ENCODE measurements around the gene TMEM88. TPM values are rescaled to one million over a fixed set of nuclear protein-coding genes. Genes with fewer than 3 reads are reported as not detected.

The TMEM88 gene
- total RNA-seq, 4 donors from 2014 or later, result 9.2 to 41.7 (median 25.6) TPM

DNA sequence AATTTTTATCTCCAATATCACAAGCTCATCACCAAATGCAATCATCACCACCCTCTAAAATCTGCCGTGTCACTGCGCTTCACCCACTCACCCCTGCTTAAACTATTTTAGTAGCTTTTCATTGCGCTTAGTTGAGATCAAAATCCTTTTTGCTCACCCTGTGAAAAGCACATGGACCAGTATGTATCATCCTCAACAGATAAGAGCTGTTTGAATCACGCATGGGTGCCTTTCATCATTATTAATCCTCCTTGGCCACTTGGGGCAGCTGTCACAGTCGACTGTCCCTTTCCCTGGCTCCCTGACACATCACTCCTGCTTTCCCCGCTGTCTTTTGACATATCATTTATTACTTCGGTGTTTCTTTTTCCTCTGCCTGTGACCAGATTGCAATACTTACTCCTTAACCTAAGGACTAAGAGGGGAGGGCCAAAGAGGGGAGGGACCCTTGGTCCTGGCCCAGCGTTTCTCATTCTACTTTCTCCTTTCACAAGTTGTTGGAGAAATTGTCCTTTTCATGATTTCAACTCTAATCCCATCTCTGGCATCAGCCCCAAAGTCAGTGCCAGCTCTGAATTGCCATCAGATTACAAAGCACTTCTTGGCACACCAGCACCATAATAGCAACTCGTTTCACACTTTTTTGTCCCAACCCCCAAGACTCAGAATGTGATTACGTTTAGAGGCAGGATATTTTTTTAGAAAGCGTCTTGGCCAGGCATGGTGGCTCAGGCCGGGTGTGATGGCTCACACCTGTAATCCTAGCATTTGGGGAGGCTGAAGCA, 29.5 kb upstream of the TMEM88 start:
- TF ChIP-seq, protein P1, sequence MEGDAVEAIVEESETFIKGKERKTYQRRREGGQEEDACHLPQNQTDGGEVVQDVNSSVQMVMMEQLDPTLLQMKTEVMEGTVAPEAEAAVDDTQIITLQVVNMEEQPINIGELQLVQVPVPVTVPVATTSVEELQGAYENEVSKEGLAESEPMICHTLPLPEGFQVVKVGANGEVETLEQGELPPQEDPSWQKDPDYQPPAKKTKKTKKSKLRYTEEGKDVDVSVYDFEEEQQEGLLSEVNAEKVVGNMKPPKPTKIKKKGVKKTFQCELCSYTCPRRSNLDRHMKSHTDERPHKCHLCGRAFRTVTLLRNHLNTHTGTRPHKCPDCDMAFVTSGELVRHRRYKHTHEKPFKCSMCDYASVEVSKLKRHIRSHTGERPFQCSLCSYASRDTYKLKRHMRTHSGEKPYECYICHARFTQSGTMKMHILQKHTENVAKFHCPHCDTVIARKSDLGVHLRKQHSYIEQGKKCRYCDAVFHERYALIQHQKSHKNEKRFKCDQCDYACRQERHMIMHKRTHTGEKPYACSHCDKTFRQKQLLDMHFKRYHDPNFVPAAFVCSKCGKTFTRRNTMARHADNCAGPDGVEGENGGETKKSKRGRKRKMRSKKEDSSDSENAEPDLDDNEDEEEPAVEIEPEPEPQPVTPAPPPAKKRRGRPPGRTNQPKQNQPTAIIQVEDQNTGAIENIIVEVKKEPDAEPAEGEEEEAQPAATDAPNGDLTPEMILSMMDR (IDR thresholded peaks at IDR 0.05), result peak in 1 of 5 experiments; percentile 6
- no peak for TF ChIP-seq POLR2A (IDR thresholded peaks at IDR 0.05)
- no peak overlapping the region for H3K27ac ChIP-seq
- WGBS, 2 donors, result 37 to 38% methylated on average over 12 of the region's 12 CpGs
- peaks cover 0 to 8% (median 0%) of the 10 kb centered on the region in 4 donors for H3K4me1 ChIP-seq
- H3K36me3 ChIP-seq, result no peaks in the 10 kb centered on the region
- no peaks in the 10 kb centered on the region for H3K9me3 ChIP-seq
- H3K27me3 ChIP-seq, result peaks cover 0 to 13% of the 10 kb centered on the region in 2 donors
- no peak overlapping the region for H3K4me3 ChIP-seq
- DNase-seq (ENCODE audit: low spot score in 2 of 2), result no peak

DNA sequence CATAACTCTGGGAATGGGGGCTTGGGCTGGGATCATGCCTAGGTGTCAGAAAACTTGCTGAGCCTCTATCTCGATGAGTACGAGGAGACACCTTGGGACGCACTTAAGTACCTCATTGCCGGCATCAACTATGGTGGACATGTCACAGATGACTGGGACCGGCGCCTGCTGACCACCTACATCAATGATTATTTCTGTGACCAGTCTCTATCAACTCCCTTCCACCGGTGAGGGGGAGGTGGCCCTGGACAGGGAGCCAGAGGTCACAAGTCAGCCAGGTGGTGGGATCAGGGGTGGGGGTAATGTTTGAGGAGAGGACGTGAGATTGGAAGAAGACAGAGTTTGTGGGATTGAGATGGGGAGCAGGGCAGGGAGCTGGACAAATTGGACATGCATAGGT, 24.2 kb upstream of the TMEM88 start:
- no peak for DNase-seq (ENCODE audit: low spot score in 2 of 2)
- Histone ChIP-seq H3K9me3 (no peaks in the 10 kb centered on the region), H3K4me1 (peaks cover 0 to 12% (median 3%) of the 10 kb centered on the region in 4 donors), H3K36me3 (no peaks in the 10 kb centered on the region), H3K27me3 (peaks cover 0 to 18% of the 10 kb centered on the region in 2 donors), H3K27ac (no peak overlapping the region), H3K4me3 (no peak overlapping the region)
- 80 to 89% methylated on average over 8 of the region's 8 CpGs for WGBS, 2 donors
- TF ChIP-seq EP300 (IDR thresholded peaks at IDR 0.05), result no peak
- TF ChIP-seq, protein P1 (IDR thresholded peaks at IDR 0.05), result no peak
- no peak for TF ChIP-seq POLR2A (IDR thresholded peaks at IDR 0.05)

DNA sequence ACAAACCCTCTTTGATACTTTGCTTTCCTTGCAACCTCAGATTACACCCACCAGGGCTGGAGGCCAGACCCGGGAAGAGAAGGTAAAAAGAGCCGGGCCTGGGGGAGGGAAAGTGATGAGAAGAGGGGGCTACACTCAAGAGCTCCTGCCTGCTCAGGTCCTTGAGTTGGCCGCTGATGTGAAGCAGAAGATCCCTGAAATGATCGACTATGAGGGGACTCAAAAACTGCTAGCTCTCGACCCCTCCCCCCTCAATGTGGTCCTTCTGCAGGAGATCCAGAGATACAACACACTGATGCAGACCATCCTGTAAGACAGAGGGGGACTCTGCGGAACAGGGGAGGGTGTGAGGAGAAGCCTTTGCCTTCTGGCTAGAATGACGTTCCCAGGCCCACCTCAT, 23.6 kb upstream of the TMEM88 start:
- Histone ChIP-seq H3K36me3 (no peaks in the 10 kb centered on the region), H3K27me3 (peaks cover 0 to 18% of the 10 kb centered on the region in 2 donors), H3K27ac (no peak overlapping the region), H3K9me3 (no peaks in the 10 kb centered on the region), H3K4me3 (no peak overlapping the region), H3K4me1 (peaks cover 0 to 9% (median 6%) of the 10 kb centered on the region in 4 donors)
- 72 to 77% methylated on average over 7 of the region's 7 CpGs for WGBS, 2 donors
- TF ChIP-seq, protein P1 (IDR thresholded peaks at IDR 0.05), result no peak
- TF ChIP-seq POLR2A (IDR thresholded peaks at IDR 0.05), result no peak
- TF ChIP-seq EP300 (IDR thresholded peaks at IDR 0.05), result no peak
- no peak for DNase-seq (ENCODE audit: low spot score in 2 of 2)

DNA sequence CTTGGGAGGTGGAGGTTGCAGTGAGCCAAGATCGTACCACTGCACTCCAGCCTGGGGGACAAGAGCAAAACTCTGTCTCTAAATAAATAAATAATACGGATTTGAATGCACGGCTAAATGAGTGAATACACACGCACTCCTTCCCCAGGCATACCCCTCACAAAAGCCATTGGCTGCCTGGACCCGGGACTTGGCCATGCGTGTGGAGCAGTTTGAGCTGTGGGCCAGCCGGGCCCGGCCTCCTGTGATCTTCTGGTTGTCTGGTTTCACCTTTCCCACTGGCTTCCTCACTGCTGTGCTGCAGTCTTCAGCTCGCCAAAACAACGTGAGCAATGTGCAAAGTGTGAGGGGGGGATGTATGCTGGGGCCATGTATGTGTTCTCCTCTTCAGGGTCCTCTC, 22.4 kb upstream of the TMEM88 start:
- Histone ChIP-seq H3K36me3 (no peaks in the 10 kb centered on the region), H3K9me3 (no peaks in the 10 kb centered on the region), H3K4me3 (no peak overlapping the region), H3K27ac (no peak overlapping the region), H3K4me1 (peaks cover 0 to 21% (median 18%) of the 10 kb centered on the region in 4 donors), H3K27me3 (peaks cover 0 to 18% of the 10 kb centered on the region in 2 donors)
- TF ChIP-seq EP300 (IDR thresholded peaks at IDR 0.05), result no peak
- TF ChIP-seq, protein P1 (IDR thresholded peaks at IDR 0.05), result no peak
- no peak for TF ChIP-seq POLR2A (IDR thresholded peaks at IDR 0.05)
- no peak for DNase-seq (ENCODE audit: low spot score in 2 of 2)
- 80 to 81% methylated on average over 10 of the region's 10 CpGs for WGBS, 2 donors

DNA sequence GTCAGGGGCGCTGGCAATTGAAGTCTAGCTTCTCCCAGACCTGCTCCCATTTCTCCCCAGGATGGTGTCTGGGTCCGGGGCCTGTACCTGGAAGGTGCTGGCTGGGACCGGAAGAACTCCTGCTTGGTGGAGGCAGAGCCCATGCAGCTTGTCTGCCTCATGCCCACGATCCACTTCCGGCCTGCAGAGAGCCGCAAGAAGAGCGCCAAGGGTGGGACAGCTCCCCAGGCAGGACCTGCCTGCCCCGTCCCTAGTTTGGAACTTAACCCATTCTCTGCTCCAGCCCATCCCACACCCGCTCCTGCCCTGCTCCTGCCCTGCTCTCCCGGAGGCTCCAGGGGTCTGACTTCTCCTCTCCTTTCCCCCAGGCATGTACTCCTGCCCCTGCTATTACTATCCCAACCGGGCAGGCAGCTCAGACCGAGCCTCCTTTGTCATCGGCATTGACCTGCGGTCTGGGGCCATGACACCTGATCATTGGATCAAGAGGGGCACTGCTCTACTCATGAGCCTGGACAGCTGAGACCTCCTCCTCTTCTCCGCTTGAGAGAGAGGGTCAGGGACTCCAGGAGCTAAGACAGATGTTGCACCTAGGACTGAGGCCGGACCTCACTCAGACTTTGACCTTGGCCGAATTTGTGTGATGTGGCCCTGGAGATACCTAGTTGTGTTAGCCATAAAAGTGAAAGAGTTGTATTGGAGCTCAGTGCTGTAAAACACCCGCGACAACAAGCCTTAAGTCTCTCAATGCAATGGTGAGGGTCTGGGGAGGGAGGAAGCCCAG, 21.7 kb upstream of the TMEM88 start:
- DNase-seq (ENCODE audit: low spot score in 2 of 2), result no peak
- H3K4me1 ChIP-seq, result peaks cover 0 to 29% (median 25%) of the 10 kb centered on the region in 4 donors
- peaks cover 0 to 18% of the 10 kb centered on the region in 2 donors for H3K27me3 ChIP-seq
- H3K9me3 ChIP-seq, result no peaks in the 10 kb centered on the region
- no peaks in the 10 kb centered on the region for H3K36me3 ChIP-seq
- TF ChIP-seq, protein P1 (IDR thresholded peaks at IDR 0.05), result no peak
- TF ChIP-seq POLR2A (IDR thresholded peaks at IDR 0.05) (no peak), EP300 (IDR thresholded peaks at IDR 0.05) (no peak)
- 28 to 43% methylated on average over 19 of the region's 19 CpGs for WGBS, 2 donors
- H3K27ac ChIP-seq, result peak overlapping the region in 3 of 4 donors; percentile 96 to 99 (median 97)
- peak overlapping the region; percentile 65 to 95 (median 75) for H3K4me3 ChIP-seq

Data from tibial nerve (tissue), 4 donors.